Stimulated activated naive CD8-positive, alpha-beta T cell treated with anti-CD3 and anti-CD28 coated beads, Interleukin-15, amount 100 ng/mL, for 72 hours (primary cell): ENCODE data around the gene MFAP3.
"Not testable (repeated sequence)": the region's sequence is repeated elsewhere in the genome, so short reads cannot be mapped to it uniquely, and the experiment has no call there.

Experiments
- ATAC-seq: fragments of 150-1000 bp; cut with Tn5 transposase; 2 replicates; pipeline ENCODE4 v1.10.0; 2021; ENCODE audit warnings: mild to moderate bottlenecking, moderate library complexity
- DNase-seq, 2 donors: peaks; one replicate each; pipeline ENCODE4 v3.0.0; 2021 to 2022
- H3K27ac Mint-ChIP-seq, 2 donors: one replicate each; pipeline ENCODE4 v1.8.0; 2022; ENCODE audit warnings: mild to moderate bottlenecking in 2 of 2, mixed read lengths in 2 of 2, moderate library complexity in 2 of 2
- H3K27me3 Mint-ChIP-seq: one replicate; pipeline ENCODE4 v1.8.0; 2022; ENCODE audit warnings: mixed read lengths
- H3K4me1 Mint-ChIP-seq: one replicate; pipeline ENCODE4 v1.8.0; 2022; ENCODE audit warnings: mild to moderate bottlenecking, mixed read lengths
- H3K4me3 Mint-ChIP-seq, 2 donors: one replicate each; pipeline ENCODE4 v1.8.0; 2022; ENCODE audit warnings: mild to moderate bottlenecking in 2 of 2, mixed read lengths in 2 of 2, moderate library complexity in 1 of 2
- H3K9me3 Mint-ChIP-seq, 2 donors: one replicate each; pipeline ENCODE4 v1.8.0; 2022; ENCODE audit warnings: mixed read lengths in 2 of 2

Gene MFAP3

DNA sequence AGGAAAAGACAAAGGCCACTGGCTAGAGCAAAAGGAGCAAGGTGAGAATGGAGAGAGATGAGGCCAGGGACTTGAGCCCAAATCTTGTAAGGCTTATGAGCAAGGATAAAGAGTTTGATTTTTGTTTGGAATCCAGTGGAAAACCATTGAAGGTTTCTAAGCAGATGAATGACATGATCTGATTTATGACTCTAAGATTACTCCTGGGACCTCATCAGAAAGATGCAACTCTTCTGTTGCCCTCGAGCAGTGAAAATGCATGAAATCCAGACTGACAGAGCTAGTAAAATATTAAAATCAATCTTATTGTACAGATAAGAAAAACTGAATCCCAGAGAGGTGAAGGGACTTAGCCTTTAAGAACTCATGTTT is 677 bp downstream of the MFAP3 start:
- DNase-seq (no peak), ATAC-seq (no peak)
- H3K4me3 Mint-ChIP-seq = peak overlapping the region; percentile 93 to 96
- H3K4me1 Mint-ChIP-seq = peaks cover 67% of the 10 kb centered on the region
- peak overlapping the region; percentile 94 to 98 for H3K27ac Mint-ChIP-seq
- no peaks in the 10 kb centered on the region for H3K9me3 Mint-ChIP-seq
- H3K27me3 Mint-ChIP-seq = no peaks in the 10 kb centered on the region

DNA sequence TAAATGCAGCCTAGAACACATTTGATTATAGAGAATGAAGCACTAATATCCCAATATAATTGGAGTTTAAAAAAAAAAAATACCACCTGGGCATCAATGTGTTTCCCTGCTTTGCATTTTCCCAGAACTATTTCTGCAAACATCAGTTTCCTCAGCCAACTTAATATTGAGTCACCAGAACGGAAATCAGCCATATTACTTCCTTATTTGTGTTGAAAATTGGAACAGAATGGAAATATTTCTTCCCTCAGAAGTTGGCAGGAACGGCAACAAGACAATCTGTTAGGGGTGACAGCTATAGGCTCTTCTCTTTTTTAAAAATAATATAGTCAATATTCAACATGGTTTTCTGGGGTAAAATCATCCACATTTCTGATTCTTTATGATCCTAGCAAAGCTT is 4.0 kb downstream of the MFAP3 start:
- Mint-ChIP-seq H3K27me3 (no peaks in the 10 kb centered on the region), H3K27ac (no peak overlapping the region), H3K9me3 (no peaks in the 10 kb centered on the region), H3K4me1 (peaks cover 76% of the 10 kb centered on the region), H3K4me3 (no peak overlapping the region)
- DNase-seq (no peak), ATAC-seq (no peak)

DNA sequence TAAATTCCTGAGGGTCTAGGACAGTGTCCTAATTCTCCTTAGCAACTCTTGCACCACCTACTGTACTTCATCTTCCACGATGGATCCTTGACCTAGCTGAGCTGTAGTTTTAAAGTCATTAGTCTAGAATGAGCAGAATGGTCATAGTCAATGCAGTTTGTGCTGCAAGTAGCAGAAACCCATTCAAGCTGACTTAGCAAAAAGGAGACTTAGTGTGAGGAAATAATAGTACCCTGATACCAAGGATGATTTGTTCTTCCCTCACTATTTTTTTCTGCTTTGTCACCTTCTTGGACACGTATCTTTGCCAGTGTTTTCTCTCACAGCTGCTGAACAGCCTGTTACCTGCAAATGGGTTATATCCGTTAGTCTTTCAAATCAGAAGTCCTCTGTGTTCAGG is 5.3 kb downstream of the MFAP3 start:
- Mint-ChIP-seq H3K9me3 (no peaks in the 10 kb centered on the region), H3K27me3 (no peaks in the 10 kb centered on the region), H3K4me3 (no peak overlapping the region), H3K4me1 (peaks cover 71% of the 10 kb centered on the region), H3K27ac (no peak overlapping the region)
- DNase-seq (no peak), ATAC-seq (no peak)

DNA sequence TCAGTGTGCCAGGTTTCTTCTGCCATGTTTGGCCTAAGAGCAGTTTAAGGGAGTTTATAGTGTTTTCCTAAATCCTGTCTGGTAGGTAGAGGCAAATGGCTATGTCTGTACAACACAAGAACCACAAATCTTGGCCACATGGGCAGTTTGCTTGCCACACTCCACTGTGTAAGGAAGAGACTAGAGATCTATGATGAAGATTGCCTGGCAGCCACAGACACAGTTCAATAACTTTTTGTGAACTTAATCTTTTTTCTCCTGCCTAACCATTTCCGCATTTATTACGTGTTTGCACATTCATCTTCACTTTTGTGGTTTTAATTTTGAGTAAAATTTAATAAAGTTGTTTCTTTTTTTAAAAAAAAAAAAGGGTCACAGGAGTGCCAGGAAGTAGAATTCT is 5.8 kb downstream of the MFAP3 start:
- H3K27ac Mint-ChIP-seq = no peak overlapping the region

DNA sequence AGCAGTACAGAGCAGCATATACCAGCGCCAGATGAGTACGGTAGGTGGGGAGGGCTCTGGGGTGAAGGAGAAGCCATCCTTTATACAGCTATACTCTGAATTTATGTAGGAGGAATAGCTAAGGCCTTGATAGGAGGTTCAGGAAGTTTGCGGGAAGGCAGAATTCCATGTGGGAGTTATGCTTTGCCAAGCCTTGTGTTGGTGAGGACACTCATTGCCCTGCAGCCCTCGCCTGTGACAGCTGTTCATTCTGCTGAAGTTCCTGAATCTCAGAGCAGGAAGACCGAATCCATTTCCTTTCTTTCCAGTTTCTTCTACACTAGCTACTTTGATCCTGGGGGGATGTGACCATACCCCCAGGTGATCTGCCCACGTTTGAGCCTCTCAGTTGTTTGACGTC is 7.7 kb downstream of the MFAP3 start:
- DNase-seq (no peak), ATAC-seq (no peak)
- Mint-ChIP-seq H3K27ac (no peak overlapping the region), H3K4me3 (no peak overlapping the region), H3K4me1 (peaks cover 52% of the 10 kb centered on the region), H3K9me3 (no peaks in the 10 kb centered on the region), H3K27me3 (no peaks in the 10 kb centered on the region)

More for the DNA sequence above, 5.8 kb downstream of the MFAP3 start:
- no peak overlapping the region for H3K4me3 Mint-ChIP-seq
- ATAC-seq = no peak
- no peaks in the 10 kb centered on the region for H3K27me3 Mint-ChIP-seq
- DNase-seq = no peak
- peaks cover 66% of the 10 kb centered on the region for H3K4me1 Mint-ChIP-seq
- H3K9me3 Mint-ChIP-seq = no peaks in the 10 kb centered on the region

DNA sequence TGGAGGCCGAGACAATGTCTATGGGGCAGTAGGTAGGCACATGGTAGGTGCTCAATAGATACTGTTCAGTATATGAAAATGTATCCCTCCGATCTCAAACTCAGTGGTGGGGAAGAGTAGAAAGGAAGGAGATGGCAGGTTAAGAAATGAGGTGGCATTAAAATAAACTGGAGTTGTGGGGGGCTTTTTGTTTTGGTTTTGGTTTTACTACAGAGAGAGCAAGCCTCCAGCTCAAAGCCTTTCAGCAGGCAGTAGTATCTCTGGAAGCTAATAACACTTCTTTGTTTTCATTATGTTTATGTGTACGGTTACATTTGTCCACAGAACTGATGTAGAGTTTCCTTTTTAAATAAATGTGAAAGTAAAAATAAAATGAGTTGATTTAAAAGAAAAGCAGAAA is 8.6 kb downstream of the MFAP3 start:
- Mint-ChIP-seq H3K9me3 (no peaks in the 10 kb centered on the region), H3K4me3 (peak overlapping the region; percentile 16 to 37), H3K27ac (peak overlapping the region in 1 of 2 donors; percentile 74), H3K27me3 (no peaks in the 10 kb centered on the region), H3K4me1 (peaks cover 47% of the 10 kb centered on the region)
- ATAC-seq = peak; percentile 26
- no peak for DNase-seq

DNA sequence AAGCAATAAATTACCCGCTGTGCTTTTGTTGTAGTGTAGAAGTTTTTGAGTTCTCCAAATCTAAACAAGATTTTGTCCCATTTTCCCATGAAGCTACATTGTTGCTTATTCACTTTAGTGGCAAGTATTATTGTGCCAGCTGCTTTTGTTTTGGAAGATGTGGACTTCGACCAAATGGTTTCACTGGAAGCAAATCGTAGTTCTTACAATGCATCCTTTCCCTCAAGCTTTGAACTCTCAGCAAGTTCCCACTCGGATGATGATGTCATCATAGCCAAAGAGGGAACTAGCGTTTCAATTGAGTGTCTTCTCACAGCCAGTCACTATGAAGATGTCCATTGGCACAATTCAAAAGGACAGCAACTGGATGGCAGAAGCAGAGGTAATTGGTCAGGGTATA is 10.9 kb downstream of the MFAP3 start:
- Mint-ChIP-seq H3K27ac (no peak overlapping the region), H3K4me1 (peaks cover 41% of the 10 kb centered on the region), H3K27me3 (no peaks in the 10 kb centered on the region), H3K4me3 (no peak overlapping the region), H3K9me3 (no peaks in the 10 kb centered on the region)
- ATAC-seq = no peak
- no peak for DNase-seq

DNA sequence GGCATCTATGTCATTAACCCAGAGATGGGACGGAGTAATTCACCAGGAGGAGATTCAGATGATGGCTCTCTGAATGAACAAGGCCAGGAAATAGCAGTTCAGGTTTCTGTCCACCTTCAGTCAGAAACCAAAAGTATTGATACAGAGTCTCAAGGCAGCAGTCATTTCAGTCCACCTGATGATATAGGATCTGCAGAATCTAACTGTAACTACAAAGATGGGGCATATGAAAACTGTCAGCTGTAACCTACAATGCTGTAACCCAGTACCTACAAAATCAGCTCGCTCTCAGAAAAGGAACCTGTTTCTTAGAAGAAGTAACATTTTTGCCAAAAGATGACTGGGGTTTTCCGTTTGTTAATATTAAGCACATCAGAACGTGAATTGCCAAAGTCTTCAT is 14.7 kb downstream of the MFAP3 start:
- Mint-ChIP-seq H3K27ac (no peak overlapping the region), H3K4me1 (peaks cover 21% of the 10 kb centered on the region), H3K27me3 (no peaks in the 10 kb centered on the region), H3K4me3 (no peak overlapping the region), H3K9me3 (no peaks in the 10 kb centered on the region)
- ATAC-seq (no peak), DNase-seq (no peak)

DNA sequence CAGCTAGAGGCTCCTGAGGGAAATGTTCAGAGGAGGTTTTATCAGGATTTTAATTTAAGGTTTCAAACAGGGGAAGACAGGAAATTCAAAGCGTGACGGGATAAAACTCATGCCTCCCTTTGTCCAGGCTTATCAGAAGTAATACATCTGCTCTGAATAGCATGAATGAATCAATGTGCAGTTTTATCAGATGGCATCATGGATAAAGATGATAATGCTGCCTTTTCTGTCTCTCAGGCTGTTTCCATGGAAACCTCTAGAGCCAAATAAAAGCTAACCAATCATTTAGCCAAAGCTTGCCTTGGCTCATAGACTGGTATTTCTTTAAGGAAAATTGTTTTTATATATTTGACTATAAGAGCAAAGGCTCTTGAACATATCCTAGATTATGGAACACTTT is 16.4 kb downstream of the MFAP3 start:
- Mint-ChIP-seq H3K9me3 (no peaks in the 10 kb centered on the region), H3K27me3 (no peaks in the 10 kb centered on the region), H3K4me1 (peaks cover 36% of the 10 kb centered on the region), H3K27ac (no peak overlapping the region), H3K4me3 (no peak overlapping the region)
- ATAC-seq (no peak), DNase-seq (no peak)

DNA sequence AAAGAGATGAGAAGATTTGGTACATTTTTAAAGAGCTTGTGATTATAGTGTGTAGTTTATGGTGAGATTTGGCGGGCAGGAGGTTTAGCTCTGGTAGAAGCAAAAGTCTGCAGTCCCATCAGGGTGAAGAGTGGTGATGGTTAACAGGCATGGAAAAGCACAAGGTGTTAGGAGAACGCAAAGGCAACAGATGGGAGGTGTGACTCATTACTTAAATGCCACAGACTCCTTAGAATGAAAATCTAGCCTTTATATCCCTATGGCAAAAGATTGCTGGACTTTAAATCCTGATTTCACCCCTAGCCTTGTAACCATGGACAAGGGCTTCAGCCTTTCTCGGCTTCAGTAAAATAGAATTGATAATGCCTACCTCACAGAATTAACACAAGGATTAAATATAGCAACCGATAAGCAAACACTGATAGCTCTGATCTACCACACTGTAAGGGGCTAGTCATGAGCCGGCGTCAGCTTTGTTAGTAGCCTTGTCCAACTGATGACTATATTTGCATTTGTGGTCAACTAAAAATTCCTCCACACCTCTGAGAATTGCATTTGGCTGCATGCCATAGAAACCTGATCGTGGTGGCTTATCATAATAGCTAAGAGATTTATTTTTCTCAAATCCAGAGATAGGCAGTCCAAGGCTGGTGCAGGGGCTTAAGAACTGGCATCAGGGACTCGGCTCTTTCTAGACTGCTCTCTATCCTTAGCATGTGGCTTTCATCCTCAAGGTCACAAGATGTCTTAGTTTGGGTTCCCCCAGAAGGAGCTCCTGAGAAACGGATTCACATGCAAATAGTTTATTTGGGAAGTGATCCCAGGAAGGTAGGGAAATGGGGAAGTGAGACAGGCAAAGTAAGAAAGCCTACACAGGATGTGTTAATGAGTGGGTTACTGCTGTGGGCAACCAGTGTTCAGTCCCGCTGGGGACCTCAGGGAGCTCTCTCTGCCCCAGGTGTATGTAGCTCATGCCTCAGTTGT is 19.6 kb downstream of the MFAP3 start:
- H3K4me3 Mint-ChIP-seq = no peak overlapping the region
- DNase-seq = no peak
- peak overlapping the region in 1 of 2 donors; percentile 2 for H3K27ac Mint-ChIP-seq
- no peaks in the 10 kb centered on the region for H3K9me3 Mint-ChIP-seq
- no peak for ATAC-seq
- H3K27me3 Mint-ChIP-seq = no peaks in the 10 kb centered on the region
- peaks cover 30% of the 10 kb centered on the region for H3K4me1 Mint-ChIP-seq

DNA sequence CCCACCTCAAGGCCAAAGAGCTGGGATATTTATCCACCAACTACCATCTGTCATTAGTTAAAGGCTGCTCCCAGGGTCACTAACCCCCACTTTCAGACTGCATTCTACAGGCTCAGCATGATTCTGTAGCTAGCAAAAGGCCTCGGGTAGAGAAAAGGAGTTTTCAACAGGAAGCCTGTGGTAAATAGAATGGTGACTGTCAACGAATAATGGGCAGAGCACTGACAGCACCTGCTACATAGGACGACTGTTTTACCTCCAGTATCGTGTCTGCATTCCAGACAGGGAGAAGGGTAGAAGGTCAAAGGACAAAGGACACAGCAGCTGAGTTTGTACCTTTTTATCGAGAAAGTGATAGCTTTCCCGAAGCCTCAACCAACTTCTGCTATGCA is 20.3 kb downstream of the MFAP3 start:
- DNase-seq (no peak), ATAC-seq (no peak)
- H3K27ac Mint-ChIP-seq = no peak overlapping the region
- H3K4me1 Mint-ChIP-seq = peaks cover 23% of the 10 kb centered on the region
- H3K9me3 Mint-ChIP-seq = no peaks in the 10 kb centered on the region
- no peak overlapping the region for H3K4me3 Mint-ChIP-seq
- no peaks in the 10 kb centered on the region for H3K27me3 Mint-ChIP-seq

DNA sequence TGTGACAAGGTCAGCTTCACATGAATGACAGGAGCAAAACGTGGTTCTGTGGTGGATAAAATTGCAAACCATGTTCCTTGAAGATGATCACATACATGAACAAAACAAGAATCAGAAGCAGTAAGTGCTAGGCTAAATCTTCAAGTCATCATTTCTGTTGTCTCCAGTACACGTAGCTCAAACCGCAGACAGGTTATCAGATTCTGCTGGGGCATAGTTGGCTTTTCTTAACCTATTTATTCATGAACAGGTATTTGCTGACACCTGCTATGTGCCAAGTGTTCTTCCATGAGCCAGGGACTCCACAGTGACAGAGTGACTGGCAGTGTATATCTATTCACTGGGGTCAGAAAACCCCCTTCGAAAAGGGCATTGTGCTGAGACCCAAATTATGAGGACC is 20.8 kb downstream of the MFAP3 start:
- peaks cover 22% of the 10 kb centered on the region for H3K4me1 Mint-ChIP-seq
- no peaks in the 10 kb centered on the region for H3K9me3 Mint-ChIP-seq
- no peak for ATAC-seq
- no peak overlapping the region for H3K27ac Mint-ChIP-seq
- no peaks in the 10 kb centered on the region for H3K27me3 Mint-ChIP-seq
- H3K4me3 Mint-ChIP-seq = no peak overlapping the region
- DNase-seq = no peak

DNA sequence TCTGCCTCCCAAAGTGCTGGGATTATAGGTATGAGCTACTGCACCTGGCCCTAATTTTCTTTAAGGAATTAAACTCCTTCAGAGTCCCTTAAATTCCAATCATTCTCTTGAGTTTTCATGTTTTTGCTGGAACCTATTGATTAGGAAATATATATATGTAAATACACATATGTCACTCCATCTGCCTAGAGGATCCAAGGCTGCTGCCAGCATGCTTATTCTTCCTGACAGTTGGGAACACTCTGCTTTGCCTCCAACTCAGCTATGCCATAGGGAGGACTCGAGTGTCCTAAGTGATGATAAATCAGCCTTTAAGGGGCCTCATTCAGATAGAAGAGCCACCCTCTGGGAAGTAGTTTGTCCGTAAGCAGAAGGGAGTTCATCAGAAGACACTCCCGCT is 21.8 kb downstream of the MFAP3 start:
- DNase-seq = no peak
- peaks cover 22% of the 10 kb centered on the region for H3K4me1 Mint-ChIP-seq
- no peaks in the 10 kb centered on the region for H3K27me3 Mint-ChIP-seq
- no peaks in the 10 kb centered on the region for H3K9me3 Mint-ChIP-seq
- no peak for ATAC-seq
- no peak overlapping the region for H3K27ac Mint-ChIP-seq
- no peak overlapping the region for H3K4me3 Mint-ChIP-seq

DNA sequence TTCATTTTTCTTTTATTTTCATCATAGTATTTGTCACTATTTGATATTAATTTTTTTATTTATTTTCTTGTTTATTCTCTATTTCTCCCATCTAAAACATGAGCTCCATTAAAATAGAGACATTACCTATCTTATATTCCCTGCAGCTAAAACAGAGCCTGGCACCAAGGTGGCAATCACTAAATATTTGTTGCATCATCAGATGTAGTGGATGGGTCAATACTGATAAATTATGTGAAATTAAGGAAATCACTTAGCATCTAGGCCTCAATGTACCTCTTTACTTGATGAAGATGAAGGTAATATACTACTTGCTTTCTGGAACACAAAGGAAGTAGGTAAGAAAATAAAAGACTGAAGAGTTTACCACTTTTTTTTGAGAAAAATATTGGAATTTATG is 24.6 kb downstream of the MFAP3 start:
- peaks cover 15% of the 10 kb centered on the region for H3K4me1 Mint-ChIP-seq
- H3K27ac Mint-ChIP-seq = no peak overlapping the region
- H3K9me3 Mint-ChIP-seq = no peaks in the 10 kb centered on the region
- no peak for DNase-seq
- ATAC-seq = no peak
- no peak overlapping the region for H3K4me3 Mint-ChIP-seq
- no peaks in the 10 kb centered on the region for H3K27me3 Mint-ChIP-seq

DNA sequence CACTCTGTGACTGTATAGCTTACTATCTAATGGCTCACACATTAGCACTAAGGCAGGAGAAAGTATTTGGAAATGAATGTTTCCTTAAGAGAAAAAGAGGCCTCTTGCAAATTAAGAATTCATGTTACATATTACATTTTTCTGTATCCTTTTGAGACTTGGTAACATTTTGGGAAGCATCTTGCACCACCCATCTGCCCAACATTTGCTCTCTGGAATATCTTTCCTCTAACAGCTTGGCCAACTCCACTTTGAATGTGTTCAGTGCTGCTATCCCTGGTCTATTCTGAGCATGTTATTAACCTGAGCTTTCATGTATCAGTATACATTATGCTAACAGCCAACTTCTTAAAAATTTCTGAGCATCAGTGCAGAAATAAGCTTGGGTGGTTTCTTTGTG is 27.2 kb downstream of the MFAP3 start:
- no peak overlapping the region for H3K4me3 Mint-ChIP-seq
- H3K9me3 Mint-ChIP-seq = no peaks in the 10 kb centered on the region
- ATAC-seq (no peak), DNase-seq (no peak)
- peaks cover under 1% of the 10 kb centered on the region for H3K4me1 Mint-ChIP-seq
- H3K27me3 Mint-ChIP-seq = no peaks in the 10 kb centered on the region
- H3K27ac Mint-ChIP-seq = no peak overlapping the region

DNA sequence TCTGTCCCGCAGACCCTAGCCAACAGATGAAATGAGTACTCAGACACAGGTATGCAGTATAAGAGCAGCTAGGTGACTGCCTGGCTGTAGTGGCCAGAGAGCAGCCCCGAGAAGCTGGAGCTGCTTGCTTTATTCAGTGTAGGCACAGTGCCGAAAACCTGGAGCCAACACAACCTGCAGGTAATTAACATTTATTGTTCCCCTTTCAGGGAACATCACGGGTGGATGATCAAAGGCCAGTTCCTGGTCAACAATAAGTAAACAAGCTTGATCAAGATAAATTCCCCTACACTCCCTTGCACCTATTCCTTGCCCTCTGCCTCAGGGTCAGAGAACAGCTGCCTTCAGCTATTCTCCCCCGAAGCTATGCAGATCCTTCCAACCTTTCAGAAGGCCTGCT is 31.1 kb downstream of the MFAP3 start:
- H3K27me3 Mint-ChIP-seq, DNase-seq, H3K4me3 Mint-ChIP-seq, H3K27ac Mint-ChIP-seq, ATAC-seq, H3K9me3 Mint-ChIP-seq: not testable (repeated sequence)
- H3K4me1 Mint-ChIP-seq = peaks cover 38% of the 10 kb centered on the region
